Endothelial cell of umbilical vein (primary cell): ENCODE results near the gene SLC25A34. TPM values are rescaled to one million over a fixed set of nuclear protein-coding genes. Genes with fewer than 3 reads are reported as not detected.

Source experiments
- BruUV-seq: library from RNA; stranded (reverse); fragments of 400-500 nt; replicated peaks from 2 replicates; lab custom pipeline; 2021; lab: Mats Ljungman, UMichigan
- CTCF ChIA-PET: fragments of 300-600, 350-600 bp; sonication (Branson Sonifier 250); formaldehyde crosslinking; loops from one replicate; lab custom pipeline; 2021; ENCODE audit warnings: antibody characterized with exemption, inconsistent platforms; lab: Charles Lee
- POLR2A ChIA-PET: fragments of 300-600, 350-600 bp; sonication (Branson Sonifier 250); formaldehyde crosslinking; loops from one replicate; lab custom pipeline; 2021; ENCODE audit warnings: antibody characterized with exemption, inconsistent platforms; lab: Charles Lee
- DNase-seq: peaks from one replicate; pipeline ENCODE4 v3.0.0-alpha.2; 2011; ENCODE audit warnings: low read depth, low spot score
- FAIRE-seq: peaks from 2 replicates; lab custom pipeline; 2011; peaks lifted over from hg19 to GRCh38; lab: Jason Lieb, UNC
- H2AFZ ChIP-seq: 2 replicates; pipeline ENCODE4 v1.6.0; 2012; ENCODE audit warnings: low read depth, low read length, control low read depth, inconsistent platforms
- H3K27ac ChIP-seq: 2 replicates; pipeline ENCODE4 v1.5.1; 2011; ENCODE audit warnings: low read depth, mild to moderate bottlenecking, control low read depth, low read length, moderate library complexity; ENCODE audit not compliant: insufficient read depth
- H3K27me3 ChIP-seq, 2 experiments: 2 replicates each; pipeline versions ENCODE4 v1.6.0 to v1.6.1; 2011; ENCODE audit warnings: low read length in 2 of 2, mixed read lengths in 1 of 2; ENCODE audit not compliant: control insufficient read depth in 2 of 2, insufficient read depth in 2 of 2
- H3K36me3 ChIP-seq, 2 experiments: 2 replicates in 1 of 2; 3 replicates in 1 of 2; pipeline ENCODE4 v1.5.1; 2011; ENCODE audit warnings: low read length in 2 of 2, mild to moderate bottlenecking in 1 of 2, moderate library complexity in 1 of 2; ENCODE audit not compliant: control insufficient read depth in 2 of 2, insufficient read depth in 2 of 2; ENCODE audit errors: extremely low read depth in 1 of 2
- H3K4me1 ChIP-seq: 3 replicates; pipeline ENCODE4 v1.5.1; 2011; ENCODE audit warnings: mild to moderate bottlenecking, low read length; ENCODE audit not compliant: control insufficient read depth, insufficient read depth; ENCODE audit errors: extremely low read depth
- H3K4me2 ChIP-seq: 2 replicates; pipeline ENCODE4 v1.6.1; 2011; ENCODE audit warnings: low read length, control low read depth, mixed read lengths; ENCODE audit not compliant: insufficient read depth
- H3K4me3 ChIP-seq, 3 experiments: fragments of 200-600 bp in 1 of 3; sonication (generic), shearing (Covaris generic) in 1 of 3; replicated peaks in 1 of 3; 2 replicates each; pipeline ENCODE4 v1.5.1; 2011 to 2016; ENCODE audit warnings: control low read depth in 3 of 3, low read length in 3 of 3, mild to moderate bottlenecking in 2 of 3, inconsistent platforms in 1 of 3, low read depth in 1 of 3, moderate library complexity in 1 of 3; ENCODE audit not compliant: insufficient read depth in 1 of 3
- H3K79me2 ChIP-seq: 2 replicates; pipeline ENCODE4 v1.6.0; 2012; ENCODE audit warnings: low read length, inconsistent platforms; ENCODE audit not compliant: control insufficient read depth, insufficient read depth
- H3K9ac ChIP-seq: replicated peaks from 2 replicates; pipeline ENCODE3; 2011; ENCODE audit warnings: low read length, control low read depth; ENCODE audit not compliant: insufficient read depth; ENCODE audit errors: extremely low read depth
- H3K9me1 ChIP-seq: replicated peaks from 3 replicates; pipeline ENCODE4 v1.6.0; 2011; ENCODE audit warnings: mild to moderate bottlenecking, low read length; ENCODE audit not compliant: control insufficient read depth, insufficient read depth; ENCODE audit errors: extremely low read depth
- H3K9me3 ChIP-seq: replicated peaks from 2 replicates; pipeline ENCODE4 v1.5.1; 2012; ENCODE audit warnings: low read length, inconsistent platforms; ENCODE audit not compliant: control insufficient read depth, insufficient read depth
- H4K20me1 ChIP-seq: replicated peaks from 2 replicates; pipeline ENCODE3; 2011; ENCODE audit warnings: mild to moderate bottlenecking, low read length; ENCODE audit not compliant: control insufficient read depth, insufficient read depth; ENCODE audit errors: extremely low read depth
- CTCF ChIP-seq, 2 donors: IDR thresholded peaks; 1 replicate in 1 of 2; 2 replicates in 1 of 2; pipeline ENCODE4 v1.5.1; 2011; ENCODE audit warnings: low read length in 2 of 2, mild to moderate bottlenecking in 2 of 2, moderate library complexity in 2 of 2, control low read depth in 1 of 2, inconsistent platforms in 1 of 2, low read depth in 1 of 2; ENCODE audit not compliant: insufficient read depth in 1 of 2; ENCODE audit errors: extremely low read depth in 1 of 2
- EZH2 ChIP-seq: IDR thresholded peaks from 2 replicates; pipeline ENCODE4 v1.6.1; 2012; ENCODE audit warnings: borderline replicate concordance, low read depth, mild to moderate bottlenecking, moderate library complexity, low read length, inconsistent platforms; ENCODE audit not compliant: severe bottlenecking
- FOS ChIP-seq: IDR thresholded peaks from 2 replicates; pipeline ENCODE4 v1.6.1; 2011; ENCODE audit warnings: mild to moderate bottlenecking, low read length, moderate library complexity, borderline replicate concordance; ENCODE audit not compliant: insufficient read depth
- GATA2 ChIP-seq: IDR thresholded peaks from 2 replicates; pipeline ENCODE4 v1.7.0; 2011; ENCODE audit warnings: low read depth, mild to moderate bottlenecking, moderate library complexity, mixed read lengths, low read length; ENCODE audit not compliant: insufficient read length, insufficient read depth
- JUN ChIP-seq: IDR thresholded peaks from 2 replicates; pipeline ENCODE4 v1.6.1; 2011; ENCODE audit warnings: borderline replicate concordance, low read depth; ENCODE audit not compliant: insufficient read length, insufficient read depth
- MYC ChIP-seq: IDR thresholded peaks from one replicate; pipeline ENCODE4 v1.6.1; 2011; ENCODE audit warnings: mild to moderate bottlenecking, low read depth, low read length
- POLR2A ChIP-seq: IDR thresholded peaks from 2 replicates; pipeline ENCODE4 v1.6.1; 2012; ENCODE audit warnings: low read depth, mild to moderate bottlenecking, control low read depth, low read length
- POLR2AphosphoS5 ChIP-seq: IDR thresholded peaks from 2 replicates; pipeline ENCODE4 v1.6.1; 2012; ENCODE audit warnings: low read depth, mild to moderate bottlenecking, control low read depth, low read length, moderate library complexity; ENCODE audit not compliant: insufficient read depth
- dilution Hi-C: fragments of 300-500 bp; cut with MboI; formaldehyde crosslinking; loops from one replicate; pipeline ENCODE4 v1.15.0; 2019; ENCODE audit warnings: low sequenced_read_pairs; ENCODE audit not compliant: extremely low pct_ligation_motif_present
- intact Hi-C: fragments of 100-400 bp; cut with micrococcal nuclease; formaldehyde crosslinking; loops from one replicate; pipeline ENCODE4 v1.10.0; 2022
- polyA plus RNA-seq, 4 experiments: library from polyadenylated mRNA; depleted of rRNA in 3 of 4; stranded (reverse) in 3 of 4; unstranded in 1 of 4; fragments of >200 nt; gene quantifications; 2 replicates each; pipeline versions ENCODE4 v1.2.1 to v1.2.3, GENCODE V29; 2011 to 2012; ENCODE audit warnings: missing spikeins in 1 of 4
- total RNA-seq: library from RNA; stranded (reverse); gene quantifications from 2 replicates; pipeline ENCODE4 v1.2.3, GENCODE V29; 2021
- TF ChIP-seq, protein P1 (sequence below): IDR thresholded peaks from 2 replicates; pipeline ENCODE4 v1.6.1; 2011; ENCODE audit not compliant: insufficient read depth, insufficient read length

Gene SLC25A34
- total and polyA plus RNA-seq, 2 donors (not counting 3 experiments of a cell fraction or from before 2014, with no cell fraction given): 0.90 to 1.1 TPM

DNA sequence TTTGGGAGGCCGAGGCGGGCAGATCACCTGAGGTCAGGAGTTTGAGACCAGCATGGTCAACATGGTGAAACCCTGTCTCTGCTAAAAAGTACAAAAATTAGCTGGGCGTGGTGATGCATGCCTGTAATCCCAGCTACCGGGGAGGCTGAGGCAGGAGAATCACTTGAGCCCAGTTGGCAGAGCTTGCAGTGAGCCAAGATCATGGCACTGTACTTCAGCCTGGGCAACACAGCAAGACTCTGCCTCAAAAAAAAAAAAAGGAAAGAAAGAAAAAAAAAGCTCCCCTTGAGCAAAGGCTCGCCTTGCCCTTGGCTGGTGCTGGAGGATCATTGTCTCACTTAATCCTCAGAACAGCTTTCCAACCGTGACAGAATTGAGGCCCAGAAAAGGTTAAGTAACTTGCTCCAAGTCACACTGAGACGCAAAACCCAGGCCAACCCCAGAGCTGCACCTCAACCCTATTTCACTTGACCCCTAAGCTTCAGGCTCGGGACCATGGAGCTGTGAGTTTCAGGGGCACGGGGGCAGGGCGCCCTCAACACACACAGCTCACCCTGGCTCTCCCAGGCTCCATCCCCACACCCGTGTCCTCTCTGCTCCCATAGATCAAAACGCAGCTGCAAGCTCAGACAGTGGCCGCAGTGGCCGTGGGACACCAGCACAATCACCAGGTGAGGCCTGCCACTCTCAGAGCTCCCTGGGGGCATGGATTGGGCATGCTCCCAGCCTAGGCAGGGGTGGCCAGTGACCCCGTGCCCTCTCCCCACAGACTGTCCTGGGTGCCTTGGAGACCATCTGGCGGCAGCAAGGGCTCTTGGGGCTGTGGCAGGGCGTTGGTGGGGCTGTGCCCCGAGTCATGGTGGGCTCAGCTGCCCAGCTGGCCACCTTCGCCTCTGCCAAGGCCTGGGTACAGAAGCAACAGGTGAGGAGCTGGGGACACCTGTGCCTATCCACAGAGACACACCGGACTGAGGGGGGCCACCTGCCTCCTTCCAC lies 1.6 kb downstream of the SLC25A34 start:
- POLR2A ChIA-PET: interaction anchor here (0.6 to 1.2 kb wide), 2 partner anchors 8 to 23 kb away, joined by 4 to 8 read pairs; no protein-coding TSS in a partner anchor
- DNase-seq: no peak
- FAIRE-seq: no peak
- Histone ChIP-seq H3K27ac (no peak overlapping the region), H2AFZ (no peak overlapping the region), H3K27me3 (no peaks in the 10 kb centered on the region), H3K79me2 (no peaks in the 10 kb centered on the region), H3K36me3 (peaks cover 0 to 18% of the 10 kb centered on the region in 2 experiments), H3K9me3 (no peaks in the 10 kb centered on the region), H3K4me1 (no peaks in the 10 kb centered on the region), H4K20me1 (no peaks in the 10 kb centered on the region), H3K4me2 (no peak overlapping the region), H3K9ac (no peak overlapping the region), H3K9me1 (no peaks in the 10 kb centered on the region), H3K4me3 (no peak overlapping the region)
- TF ChIP-seq MYC: no peak
- no peak for TF ChIP-seq POLR2A
- no peak for TF ChIP-seq POLR2AphosphoS5
- TF ChIP-seq GATA2: no peak
- no peak for TF ChIP-seq JUN
- TF ChIP-seq CTCF (IDR thresholded peaks at IDR 0.05; ENCODE audit: extremely low read depth in 1 of 2, insufficient read depth in 1 of 2, low read depth in 1 of 2, low read length in 2 of 2): no peak
- TF ChIP-seq, protein P1, sequence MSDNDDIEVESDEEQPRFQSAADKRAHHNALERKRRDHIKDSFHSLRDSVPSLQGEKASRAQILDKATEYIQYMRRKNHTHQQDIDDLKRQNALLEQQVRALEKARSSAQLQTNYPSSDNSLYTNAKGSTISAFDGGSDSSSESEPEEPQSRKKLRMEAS: no peak
- no peak for TF ChIP-seq EZH2
- TF ChIP-seq FOS: no peak
- no TSS peak for BruUV-seq
- dilution Hi-C loops: no loop called here
- CTCF ChIA-PET: interaction anchor here (0.9 to 4.2 kb wide), 5 partner anchors 16 to 46 kb away, joined by 3 to 31 read pairs (median 3); partner anchors contain the start of gene FBLIM1
- intact Hi-C loops: no loop called here
